GM10847 (cell line): ENCODE results near the gene NES.

Experiments
- POLR2A ChIP-seq: IDR thresholded peaks from 2 replicates; pipeline ENCODE4 v1.6.1; 2011; ENCODE audit not compliant: insufficient read length; ENCODE audit errors: extremely low read depth

Gene NES

DNA sequence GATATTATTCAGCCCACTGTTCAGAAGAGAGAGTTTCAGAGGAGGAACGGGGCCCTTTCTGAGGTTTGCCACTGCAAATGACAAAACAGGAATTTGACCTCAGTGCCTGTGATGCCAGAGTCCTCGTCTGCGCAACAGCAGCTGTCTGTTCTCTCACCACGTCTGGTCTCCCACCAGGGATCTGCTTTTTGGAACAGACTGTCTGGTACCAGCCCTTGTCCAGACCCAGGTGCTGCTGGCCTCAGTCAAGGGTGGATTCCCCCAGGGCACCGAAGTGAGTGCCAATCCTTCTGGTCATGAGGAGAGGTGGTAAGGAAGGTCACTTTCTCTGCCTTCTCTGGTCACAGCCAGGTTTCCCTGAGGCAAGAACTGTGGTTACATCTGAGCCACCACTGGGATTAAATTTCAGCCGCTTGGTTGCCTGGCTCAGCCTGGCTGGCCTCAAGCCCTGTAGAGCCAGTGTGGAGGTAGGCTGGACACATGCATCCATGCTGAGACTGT, 37.6 kb downstream of the NES start:
- TF ChIP-seq POLR2A, result no peak

DNA sequence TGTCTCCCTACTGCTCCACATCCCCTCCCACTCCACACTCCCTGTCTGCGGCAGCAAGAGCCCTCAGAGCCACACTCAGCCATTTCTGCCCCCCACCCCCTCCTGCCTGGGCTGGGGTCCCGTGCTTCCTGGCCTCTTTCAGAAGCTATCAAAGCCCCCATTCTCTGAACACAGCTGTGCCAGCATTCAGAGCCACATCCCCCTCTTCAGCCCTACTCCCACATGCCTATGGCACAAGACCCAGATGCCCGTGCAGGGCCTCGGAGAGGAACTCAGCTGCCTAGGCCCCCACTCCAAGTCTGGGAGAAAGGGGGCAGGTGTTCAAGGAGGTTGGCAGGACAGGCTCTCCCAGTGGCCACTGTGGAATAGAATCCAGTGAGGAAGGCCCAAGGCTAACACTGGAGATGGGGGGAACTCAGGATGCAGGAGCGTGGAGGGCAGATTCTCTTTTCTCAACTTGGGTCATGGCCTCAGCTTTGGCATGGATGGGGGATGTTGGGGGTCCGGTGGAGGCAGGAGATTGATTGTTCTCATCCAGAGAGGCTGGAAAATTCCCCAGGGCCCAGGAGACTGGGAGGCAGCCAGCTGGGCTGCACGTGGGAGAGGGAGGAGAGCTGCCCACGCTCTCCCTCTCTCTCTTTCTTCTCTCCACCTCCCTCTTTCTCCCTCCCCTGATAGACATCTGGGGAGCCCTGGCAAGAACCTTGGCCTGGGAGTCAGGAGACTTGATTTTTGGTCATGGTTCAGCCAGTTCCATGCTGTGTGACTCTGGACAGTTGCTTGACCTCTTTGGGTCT, 38.8 kb downstream of the NES start:
- TF ChIP-seq POLR2A, result no peak

DNA sequence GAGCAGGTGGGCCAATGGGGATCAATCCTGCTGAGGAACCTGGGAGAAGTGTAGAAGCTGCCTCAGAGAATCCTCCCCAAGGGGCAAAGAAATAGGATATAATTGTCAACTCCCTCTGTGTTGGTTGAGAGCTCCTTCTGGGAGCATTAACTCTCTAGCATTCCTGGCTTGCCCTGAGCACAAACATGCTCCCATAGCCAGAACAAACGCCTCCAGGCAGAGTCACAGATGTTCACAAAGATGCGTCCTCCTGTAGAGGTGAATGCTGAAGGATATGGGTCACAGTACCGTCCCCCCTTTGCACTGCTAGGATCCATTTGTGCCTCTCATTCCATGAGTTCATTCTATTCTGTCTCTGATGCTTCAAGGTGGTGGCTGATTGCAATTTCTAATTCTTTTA, 44.9 kb downstream of the NES start:
- TF ChIP-seq POLR2A, result no peak

DNA sequence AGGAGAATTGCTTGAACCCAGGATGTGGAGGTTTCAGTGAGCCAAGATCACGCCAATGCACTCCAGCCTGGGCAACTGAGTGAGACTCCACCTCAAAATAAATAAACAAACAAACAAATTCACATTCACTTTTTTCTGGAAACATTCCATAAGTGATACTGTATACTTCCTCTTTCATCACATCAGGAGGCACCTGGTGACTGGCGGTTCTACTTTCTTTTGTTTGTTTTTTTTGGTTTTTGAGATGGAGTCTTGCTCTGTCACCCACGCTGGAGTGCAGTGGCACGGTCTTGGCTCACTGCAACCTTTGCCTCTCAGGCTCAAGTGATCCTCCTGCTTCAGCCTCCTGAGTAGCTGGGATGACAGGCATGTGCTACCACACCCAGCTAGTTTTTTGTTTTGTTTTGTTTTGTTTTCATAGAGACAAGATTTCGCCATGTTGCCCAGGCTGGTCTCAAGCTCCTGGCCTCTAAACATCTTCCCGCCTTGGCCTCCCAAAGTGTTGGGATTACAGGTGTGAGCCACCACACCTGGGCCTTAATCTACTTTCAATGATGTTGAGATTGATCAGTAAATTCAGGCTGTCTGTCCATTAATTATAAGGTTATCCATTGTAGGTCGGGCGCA, 47.3 kb downstream of the NES start:
- TF ChIP-seq POLR2A, result no peak

DNA sequence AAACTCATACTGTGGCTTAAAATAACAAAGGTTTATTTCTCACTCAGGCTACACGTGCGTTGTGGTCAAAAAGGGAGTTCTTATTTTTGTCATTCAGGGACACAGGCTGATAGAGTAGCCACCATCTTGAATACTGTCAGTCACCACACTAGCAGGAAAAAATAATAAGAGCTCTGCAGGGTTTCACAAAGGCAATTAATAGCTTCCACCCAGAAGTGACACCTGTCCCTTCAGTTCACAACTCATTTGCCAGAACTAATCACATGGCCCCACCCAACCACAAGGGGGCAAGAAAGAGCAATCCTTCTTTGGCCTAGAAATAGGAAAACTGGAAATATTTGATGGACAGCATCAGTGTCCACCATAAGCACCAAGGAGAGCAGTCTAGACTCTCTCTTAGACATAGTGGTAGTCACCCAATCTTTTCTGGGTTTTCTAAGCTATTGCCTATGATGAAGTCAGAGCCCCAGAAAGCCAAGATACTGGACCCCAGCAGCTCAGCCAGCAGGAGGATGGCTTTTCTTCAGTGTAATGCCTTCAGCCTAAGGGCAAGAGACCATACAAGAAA, 49.8 kb downstream of the NES start:
- TF ChIP-seq POLR2A, result no peak

DNA sequence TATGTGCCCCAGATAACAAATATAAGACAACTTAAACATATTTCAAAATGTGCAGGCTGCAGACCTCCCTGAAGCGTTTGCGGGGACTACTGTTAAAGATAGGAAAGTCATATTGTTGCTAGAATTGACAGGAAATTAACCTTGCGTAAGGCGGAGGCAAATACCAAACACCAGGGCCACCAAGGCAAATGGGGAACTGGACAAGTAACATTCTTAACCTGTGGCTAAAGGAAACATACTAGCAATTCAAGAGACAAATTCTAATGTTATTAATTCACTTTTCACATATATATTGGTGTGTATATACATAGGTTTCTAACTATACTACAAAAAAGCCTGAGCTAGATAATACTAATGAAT, 51.1 kb downstream of the NES start:
- TF ChIP-seq POLR2A, result no peak

DNA sequence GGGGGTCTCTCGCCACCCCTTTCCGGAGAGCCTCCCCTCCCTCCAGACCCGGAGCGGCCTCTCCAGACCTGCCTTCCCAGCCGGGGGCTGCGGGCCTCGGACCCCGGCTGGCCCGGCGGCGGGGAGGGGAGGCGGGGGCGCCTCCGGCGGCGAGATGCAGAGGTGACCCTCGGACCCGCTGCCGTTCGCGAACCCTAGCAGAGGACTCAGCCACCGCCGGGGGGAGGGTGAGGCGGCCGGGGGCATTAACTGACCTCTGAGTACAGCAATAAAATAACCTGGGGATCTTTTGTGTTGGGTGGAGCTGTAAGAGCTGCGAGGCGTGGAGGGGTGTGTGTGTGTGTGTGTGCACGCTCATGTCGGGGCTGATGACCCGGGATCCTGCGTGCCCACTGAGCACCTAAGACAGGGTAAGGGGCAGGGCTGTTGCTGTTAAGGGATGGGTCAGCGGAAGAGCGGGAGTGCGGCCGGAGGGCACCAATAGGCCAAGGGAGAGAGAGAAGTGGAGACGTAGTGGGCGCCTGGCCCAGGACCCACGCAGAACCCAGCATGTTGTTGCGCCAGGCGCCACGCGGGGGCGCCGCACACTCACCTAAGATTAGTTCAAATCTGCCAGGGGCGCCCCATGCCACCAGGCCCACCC, 51.6 kb downstream of the NES start:
- no peak for TF ChIP-seq POLR2A

DNA sequence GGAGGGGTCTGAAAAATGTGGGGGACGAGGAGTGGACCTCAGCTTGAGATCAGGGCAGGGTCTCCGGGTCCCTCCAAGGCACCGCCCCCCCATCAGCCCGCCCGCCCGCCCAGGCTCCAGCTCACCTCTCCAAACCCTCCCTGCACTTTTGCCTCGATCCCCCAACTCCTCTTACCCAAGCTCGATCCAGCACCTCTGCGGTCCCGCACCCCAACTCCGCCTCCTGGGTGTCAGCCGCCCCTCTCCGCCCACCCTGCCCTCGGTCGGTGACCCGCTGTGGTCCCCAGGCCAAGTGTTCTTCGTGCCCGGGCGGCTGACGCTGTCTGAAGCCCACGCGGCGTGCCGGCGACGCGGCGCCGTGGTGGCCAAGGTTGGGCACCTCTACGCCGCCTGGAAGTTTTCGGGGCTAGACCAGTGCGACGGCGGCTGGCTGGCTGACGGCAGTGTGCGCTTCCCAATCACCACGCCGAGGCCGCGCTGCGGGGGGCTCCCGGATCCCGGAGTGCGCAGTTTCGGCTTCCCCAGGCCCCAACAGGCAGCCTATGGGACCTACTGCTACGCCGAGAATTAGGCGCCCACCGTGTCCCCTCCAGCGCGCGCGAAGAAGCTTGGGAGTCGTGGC, 52.3 kb downstream of the NES start:
- no peak for TF ChIP-seq POLR2A

DNA sequence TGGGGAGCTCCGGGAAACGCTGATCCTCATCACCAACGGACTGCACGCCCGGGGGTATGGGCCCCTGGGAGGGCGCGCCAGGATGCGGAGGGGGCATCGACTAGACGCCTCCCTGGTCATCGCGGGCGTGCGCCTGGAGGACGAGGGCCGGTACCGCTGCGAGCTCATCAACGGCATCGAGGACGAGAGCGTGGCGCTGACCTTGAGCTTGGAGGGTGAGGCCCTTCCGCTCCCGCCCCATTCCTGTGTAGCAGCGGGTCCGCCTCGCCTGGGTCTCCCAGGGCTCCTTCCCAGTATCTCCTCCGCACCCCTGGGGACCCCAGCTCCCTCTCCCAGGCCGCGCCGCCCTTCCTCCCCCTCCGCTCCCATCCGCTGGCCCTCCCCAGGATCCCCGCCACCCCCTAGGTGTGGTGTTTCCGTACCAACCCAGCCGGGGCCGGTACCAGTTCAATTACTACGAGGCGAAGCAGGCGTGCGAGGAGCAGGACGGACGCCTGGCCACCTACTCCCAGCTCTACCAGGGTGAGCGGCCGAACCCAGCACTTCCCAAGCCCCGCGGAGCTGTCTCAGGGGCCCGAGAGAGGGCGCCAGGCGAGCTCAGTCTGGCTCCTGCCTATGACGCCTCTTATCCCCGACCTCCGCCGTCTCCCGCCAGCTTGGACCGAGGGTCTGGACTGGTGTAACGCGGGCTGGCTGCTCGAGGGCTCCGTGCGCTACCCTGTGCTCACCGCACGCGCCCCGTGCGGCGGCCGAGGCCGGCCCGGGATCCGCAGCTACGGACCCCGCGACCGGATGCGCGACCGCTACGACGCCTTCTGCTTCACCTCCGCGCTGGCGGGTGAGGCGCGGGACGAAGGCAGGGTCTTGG, 53.0 kb downstream of the NES start:
- TF ChIP-seq POLR2A, result no peak

DNA sequence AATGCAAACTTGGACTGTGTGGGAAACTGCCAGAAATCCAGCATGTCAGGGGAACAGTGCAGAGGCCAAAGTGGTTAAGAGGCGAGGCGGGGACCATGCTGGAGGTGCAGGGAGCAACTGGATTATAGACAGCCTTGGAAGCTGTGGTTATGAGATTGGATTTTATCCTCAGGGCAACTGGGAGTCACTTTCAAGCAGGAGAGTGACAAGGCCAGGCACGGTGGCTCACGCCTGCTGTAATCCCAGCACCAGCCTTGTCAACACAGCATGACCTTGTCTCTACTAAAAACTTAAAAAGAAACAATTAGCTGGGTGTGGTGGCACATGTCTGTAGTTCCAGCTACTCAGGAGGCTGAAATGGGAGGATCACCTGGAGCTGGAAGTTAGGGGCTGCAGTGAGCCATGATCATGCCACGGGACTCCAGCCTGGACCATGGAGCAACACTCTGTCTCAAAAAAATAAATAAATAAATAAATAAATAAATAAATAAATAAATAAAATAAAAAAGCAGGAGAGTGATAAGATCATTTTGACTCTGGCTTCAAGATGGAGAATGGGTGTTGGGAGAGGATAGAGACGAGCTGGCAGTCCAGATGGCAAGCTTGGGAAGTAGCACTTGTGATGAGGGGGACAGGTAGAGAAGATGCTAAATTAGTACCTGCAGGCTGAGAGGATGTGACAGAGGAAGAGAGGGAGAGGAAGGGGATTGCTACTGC, 54.5 kb downstream of the NES start:
- no peak for TF ChIP-seq POLR2A

DNA sequence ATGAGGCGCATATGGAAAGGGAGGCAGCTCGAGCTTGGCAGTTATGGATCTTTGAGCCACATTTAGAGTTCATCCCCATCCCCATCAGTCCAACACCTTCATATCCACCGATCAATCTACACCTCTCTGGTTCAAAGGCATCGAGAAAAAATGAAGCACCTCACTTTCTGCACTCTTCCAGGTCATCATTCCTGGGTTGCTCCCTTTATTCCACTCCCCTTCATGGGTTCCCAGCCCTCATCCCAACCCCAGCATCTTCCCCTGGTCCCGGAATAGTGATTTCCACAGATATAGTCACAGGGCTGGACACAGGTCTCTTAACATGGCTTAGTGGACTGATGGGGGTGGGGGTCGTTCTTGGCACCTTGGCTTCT, 57.6 kb downstream of the NES start:
- no peak for TF ChIP-seq POLR2A

DNA sequence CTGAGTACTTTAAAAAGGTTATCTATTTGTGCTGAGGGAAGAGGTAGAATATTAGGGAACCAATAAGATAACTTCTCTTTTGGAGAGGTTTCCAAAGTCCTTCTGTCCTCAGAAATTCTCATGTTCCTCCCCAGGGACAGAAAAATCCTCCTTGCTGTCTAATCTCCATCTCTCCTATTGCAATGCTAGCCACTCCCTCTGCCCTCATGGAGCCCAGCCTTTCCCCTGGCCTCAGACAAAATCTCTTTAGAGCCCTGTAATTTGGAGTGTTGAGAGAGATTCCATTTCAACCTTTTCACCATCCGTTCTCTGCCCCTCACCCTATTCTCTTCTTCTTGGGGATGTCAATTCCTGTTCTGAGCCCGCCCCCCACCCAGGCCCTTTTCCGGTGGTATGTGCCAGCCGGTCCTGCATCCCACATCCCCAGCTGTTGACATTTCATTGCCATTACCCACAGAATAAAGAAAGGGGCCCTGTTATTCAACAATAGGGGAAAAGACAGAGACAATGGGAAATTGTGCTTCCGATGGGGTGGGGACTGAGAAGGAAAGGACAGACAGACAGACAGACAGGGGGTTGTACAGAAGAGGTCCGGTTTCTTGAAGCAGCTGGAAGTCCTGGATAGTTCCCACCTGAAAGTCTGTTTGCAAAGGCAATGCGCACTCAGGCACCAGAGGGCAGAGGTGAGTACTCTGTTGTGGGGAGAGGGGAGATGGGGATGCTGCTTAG, 58.2 kb downstream of the NES start, which contains the start of gene HAPLN2:
Gene HAPLN2 (plus strand): TSS at position 563 of the 729 bp plus-strand sequence. CDS start 4,076 bp downstream, outside the sequence.
- no peak for TF ChIP-seq POLR2A
